OCI-LY1 (cell line): ENCODE results near the gene KRT24.

ENCODE experiments used
- H2AFZ ChIP-seq: fragments of 200-600 bp; sonication (generic), shearing (Covaris generic); 2 replicates; pipeline ENCODE4 v1.6.0; 2014; ENCODE audit warnings: antibody characterized with exemption, mild to moderate bottlenecking, low read length
- H3F3A ChIP-seq: fragments of 200-600 bp; sonication (generic), shearing (Covaris generic); 2 replicates; pipeline ENCODE4 v1.6.0; 2014; ENCODE audit warnings: mild to moderate bottlenecking, antibody characterized with exemption, low read length, moderate library complexity; ENCODE audit not compliant: insufficient read depth
- H3K27ac ChIP-seq: fragments of 200-600 bp; sonication (generic); 2 replicates; pipeline ENCODE4 v1.5.1; 2014; ENCODE audit warnings: low read length, mixed run types, mild to moderate bottlenecking, low read depth; ENCODE audit not compliant: poor library complexity, severe bottlenecking
- H3K27me3 ChIP-seq: fragments of 200-600 bp; sonication (generic); 2 replicates; pipeline ENCODE4 v1.6.0; 2014; ENCODE audit warnings: antibody characterized with exemption, mild to moderate bottlenecking, low read length, moderate library complexity; ENCODE audit not compliant: insufficient read depth
- H3K36me3 ChIP-seq: fragments of 200-600 bp; sonication (generic); 2 replicates; pipeline ENCODE4 v1.6.1; 2014; ENCODE audit warnings: mild to moderate bottlenecking, antibody characterized with exemption, low read length, moderate library complexity, mixed read lengths; ENCODE audit not compliant: insufficient read depth
- H3K4me1 ChIP-seq: fragments of 200-600 bp; sonication (generic); 2 replicates; pipeline ENCODE4 v1.5.1; 2014; ENCODE audit warnings: mild to moderate bottlenecking, low read length, moderate library complexity; ENCODE audit not compliant: insufficient read depth, severe bottlenecking
- H3K4me2 ChIP-seq: fragments of 200-600 bp; sonication (generic), shearing (Covaris generic); 2 replicates; pipeline ENCODE4 v1.6.1; 2014; ENCODE audit warnings: low read length
- H3K4me3 ChIP-seq: fragments of 200-600 bp; sonication (generic); 2 replicates; pipeline ENCODE4 v1.5.1; 2014; ENCODE audit warnings: low read length, low read depth, mild to moderate bottlenecking, mixed read lengths; ENCODE audit not compliant: poor library complexity, severe bottlenecking
- H3K79me2 ChIP-seq: fragments of 200-600 bp; shearing (Covaris generic); 2 replicates; pipeline ENCODE4 v1.6.1; 2016; ENCODE audit warnings: mixed run types, low read length, mixed read lengths; ENCODE audit not compliant: insufficient read depth
- H3K9ac ChIP-seq: fragments of 200-600 bp; sonication (generic), shearing (Covaris generic); 2 replicates; pipeline ENCODE4 v1.6.1; 2014; ENCODE audit warnings: mild to moderate bottlenecking, low read length, mixed read lengths
- H3K9me2 ChIP-seq: fragments of 200-600 bp; sonication (generic), shearing (Covaris generic); 2 replicates; pipeline ENCODE4 v1.6.1; 2014; ENCODE audit warnings: low read depth, mild to moderate bottlenecking, low read length, mixed read lengths
- H3K9me3 ChIP-seq: fragments of 200-600 bp; shearing (Covaris generic); 2 replicates; pipeline ENCODE4 v1.6.1; 2014; ENCODE audit warnings: low read length, mixed read lengths
- H4K20me1 ChIP-seq: fragments of 200-600 bp; sonication (generic), shearing (Covaris generic); 2 replicates; pipeline ENCODE4 v1.6.0; 2016; ENCODE audit warnings: mild to moderate bottlenecking, low read length; ENCODE audit not compliant: insufficient read depth
- EZH2 ChIP-seq: fragments of 200-600 bp; sonication (generic), shearing (Covaris generic); IDR thresholded peaks from 2 replicates; pipeline ENCODE4 v1.8.0; 2017; ENCODE audit warnings: borderline replicate concordance, mixed run types, mild to moderate bottlenecking, antibody characterized with exemption, low read length, moderate library complexity, mixed read lengths
- TF ChIP-seq, protein P1 (sequence below): fragments of 200-600 bp; sonication (generic), shearing (Covaris generic); IDR thresholded peaks from 2 replicates; pipeline ENCODE4 v1.5.1; 2017; ENCODE audit warnings: mild to moderate bottlenecking, antibody characterized with exemption, low read length, moderate library complexity, mixed read lengths

Gene KRT24

GRCh38 chr17:40664582-40665333 is 38.8 kb downstream of the KRT24 start, which contains the start of gene KRT222:
Gene KRT222 (minus strand): TSS chr17:40665177. CDS start chr17:40665099, 78 bp downstream.
- H3K9me3 ChIP-seq: no peaks in the 10 kb centered on the region
- H3K79me2 ChIP-seq: no peaks in the 10 kb centered on the region
- H3K36me3 ChIP-seq: no peaks in the 10 kb centered on the region
- H3K4me2 ChIP-seq: no peak within 1 kb of the TSS
- no peaks in the 10 kb centered on the region for H3K9me2 ChIP-seq
- H4K20me1 ChIP-seq: no peaks in the 10 kb centered on the region
- H3F3A ChIP-seq: no peaks in the 10 kb centered on the region
- no peak within 1 kb of the TSS for H3K4me3 ChIP-seq
- H3K9ac ChIP-seq: no peak within 1 kb of the TSS
- H3K27ac ChIP-seq: no peak within 1 kb of the TSS
- no peak for TF ChIP-seq EZH2
- TF ChIP-seq, protein P1, sequence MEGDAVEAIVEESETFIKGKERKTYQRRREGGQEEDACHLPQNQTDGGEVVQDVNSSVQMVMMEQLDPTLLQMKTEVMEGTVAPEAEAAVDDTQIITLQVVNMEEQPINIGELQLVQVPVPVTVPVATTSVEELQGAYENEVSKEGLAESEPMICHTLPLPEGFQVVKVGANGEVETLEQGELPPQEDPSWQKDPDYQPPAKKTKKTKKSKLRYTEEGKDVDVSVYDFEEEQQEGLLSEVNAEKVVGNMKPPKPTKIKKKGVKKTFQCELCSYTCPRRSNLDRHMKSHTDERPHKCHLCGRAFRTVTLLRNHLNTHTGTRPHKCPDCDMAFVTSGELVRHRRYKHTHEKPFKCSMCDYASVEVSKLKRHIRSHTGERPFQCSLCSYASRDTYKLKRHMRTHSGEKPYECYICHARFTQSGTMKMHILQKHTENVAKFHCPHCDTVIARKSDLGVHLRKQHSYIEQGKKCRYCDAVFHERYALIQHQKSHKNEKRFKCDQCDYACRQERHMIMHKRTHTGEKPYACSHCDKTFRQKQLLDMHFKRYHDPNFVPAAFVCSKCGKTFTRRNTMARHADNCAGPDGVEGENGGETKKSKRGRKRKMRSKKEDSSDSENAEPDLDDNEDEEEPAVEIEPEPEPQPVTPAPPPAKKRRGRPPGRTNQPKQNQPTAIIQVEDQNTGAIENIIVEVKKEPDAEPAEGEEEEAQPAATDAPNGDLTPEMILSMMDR: no peak
- no peak within 1 kb of the TSS for H2AFZ ChIP-seq
- H3K27me3 ChIP-seq: peaks cover 6% of the 10 kb centered on the region; the same call in 1 of the 2 replicates
- no peaks in the 10 kb centered on the region for H3K4me1 ChIP-seq

GRCh38 chr17:40663252-40663651 is 40.3 kb downstream of the KRT24 start:
- no peaks in the 10 kb centered on the region for H3K79me2 ChIP-seq
- no peak overlapping the region for H2AFZ ChIP-seq

DNA sequence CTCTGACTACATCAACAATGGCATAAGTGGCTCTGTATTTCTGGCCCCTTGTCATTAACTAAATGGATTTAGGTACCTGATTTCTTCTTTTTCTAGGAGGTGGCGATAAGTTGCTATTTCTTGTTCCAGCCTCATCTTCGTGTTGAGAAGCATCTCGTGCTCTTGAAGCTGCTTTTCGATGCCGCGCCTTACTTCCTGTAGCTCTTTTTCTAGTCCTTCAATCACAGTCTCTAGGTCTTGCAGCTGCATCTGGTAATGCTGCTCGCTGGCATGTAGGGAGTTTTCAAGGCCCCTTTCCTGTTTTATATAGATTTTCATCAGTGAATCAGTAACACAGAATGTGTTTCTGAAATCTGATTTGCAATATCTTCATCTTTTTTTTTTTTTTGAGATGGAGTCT is 43.6 kb downstream of the KRT24 start:
- TF ChIP-seq, protein P1: no peak
- TF ChIP-seq EZH2: no peak
- H3K36me3 ChIP-seq: no peaks in the 10 kb centered on the region
- no peaks in the 10 kb centered on the region for H3K9me3 ChIP-seq
- H3K4me2 ChIP-seq: no peak overlapping the region
- H3K4me3 ChIP-seq: no peak overlapping the region
- no peaks in the 10 kb centered on the region for H3K4me1 ChIP-seq
- H3K9ac ChIP-seq: no peak overlapping the region
- H3K79me2 ChIP-seq: no peaks in the 10 kb centered on the region
- no peaks in the 10 kb centered on the region for H3K9me2 ChIP-seq
- no peaks in the 10 kb centered on the region for H4K20me1 ChIP-seq
- H3F3A ChIP-seq: no peaks in the 10 kb centered on the region
- no peak overlapping the region for H2AFZ ChIP-seq
- no peaks in the 10 kb centered on the region for H3K27me3 ChIP-seq
- no peak overlapping the region for H3K27ac ChIP-seq

More at GRCh38 chr17:40663252-40663651, 40.3 kb downstream of the KRT24 start:
- Histone ChIP-seq H3K4me3 (no peak overlapping the region), H3K27me3 (peaks cover 6% of the 10 kb centered on the region; the same call in 1 of the 2 replicates), H3K9me2 (no peaks in the 10 kb centered on the region), H3K27ac (no peak overlapping the region), H3K4me2 (no peak overlapping the region), H3K36me3 (no peaks in the 10 kb centered on the region), H4K20me1 (no peaks in the 10 kb centered on the region), H3K4me1 (no peaks in the 10 kb centered on the region), H3F3A (no peaks in the 10 kb centered on the region), H3K9ac (no peak overlapping the region), H3K9me3 (no peaks in the 10 kb centered on the region)
- no peak for TF ChIP-seq EZH2
- TF ChIP-seq, protein P1: no peak
